Thyroid gland (tissue), 4 donors: ENCODE measurements around the gene SNRNP70. TPM values are rescaled to one million over a fixed set of nuclear protein-coding genes. Genes with fewer than 3 reads are reported as not detected.

Source experiments
- DNase-seq, 2 donors: peaks; one replicate each; pipeline ENCODE4 v3.0.0-alpha.2; 2019
- H3K27ac ChIP-seq, 3 donors: fragments of 200-600 bp; sonication (generic); 1 replicate in 2 of 3; 2 replicates in 1 of 3; pipeline ENCODE4 v1.5.1; 2016 to 2019; ENCODE audit warnings: mild to moderate bottlenecking in 1 of 3, moderate library complexity in 1 of 3
- H3K27me3 ChIP-seq: fragments of 200-600 bp; sonication (generic); one replicate; pipeline ENCODE4 v1.5.1; 2019
- H3K36me3 ChIP-seq, 2 donors: fragments of 200-600 bp; sonication (generic); one replicate each; pipeline ENCODE4 v1.5.1; 2016 to 2019
- H3K4me1 ChIP-seq, 2 donors: fragments of 200-600 bp; sonication (generic); one replicate each; pipeline ENCODE4 v1.5.1; 2017 to 2019
- H3K4me3 ChIP-seq, 3 donors: fragments of 200-600 bp; sonication (generic); replicated peaks in 1 of 3; 1 replicate in 2 of 3; 2 replicates in 1 of 3; pipeline ENCODE4 v1.5.1; 2016; ENCODE audit warnings: mild to moderate bottlenecking in 1 of 3
- H3K9me3 ChIP-seq: fragments of 200-600 bp; sonication (generic); one replicate; pipeline ENCODE4 v1.5.1; 2017
- CTCF ChIP-seq, 6 experiments: fragments of 200-600 bp in 3 of 6; fragments of 450-650 bp in 3 of 6; sonication (generic) in 3 of 6; IDR thresholded peaks; one replicate each; pipeline ENCODE4 v1.5.1; 2016 to 2019; ENCODE audit warnings: antibody characterized with exemption in 6 of 6, mild to moderate bottlenecking in 2 of 6, inconsistent platforms in 1 of 6, moderate library complexity in 1 of 6
- POLR2A ChIP-seq, 2 donors: fragments of 450-650 bp; IDR thresholded peaks; one replicate each; pipeline ENCODE4 v1.6.1; 2017; ENCODE audit warnings: antibody characterized with exemption in 2 of 2, mild to moderate bottlenecking in 2 of 2, moderate library complexity in 1 of 2
- WGBS, 2 donors: methylation state at CpG; one replicate each; pipeline ENCODE4 v1.1.5; 2017; 5-methylcytosine and 5-hydroxymethylcytosine counted together
- intact Hi-C: fragments of 100-400 bp; cut with DNase I; formaldehyde crosslinking; loops from one replicate; pipeline ENCODE4 v1.15.1; 2023
- total RNA-seq, 4 donors: library from RNA; depleted of rRNA; stranded (reverse); fragments of >200 nt; gene quantifications; one replicate each; pipeline ENCODE4 v1.2.3, GENCODE V29; 2016

The SNRNP70 gene
- total RNA-seq, 4 donors from 2014 or later, result 253 to 388 (median 305) TPM

- intact Hi-C loops, result loop anchor here (5.0 kb wide), 2 partner anchors 53 to 118 kb away; no protein-coding TSS in a partner anchor
- 81 to 82% methylated on average over 22 to 23 of the region's 23 CpGs for WGBS, 2 donors
- no peak for DNase-seq
- H3K27ac ChIP-seq, result no peak overlapping the region
- no peak overlapping the region for H3K4me3 ChIP-seq
- H3K9me3 ChIP-seq, result no peaks in the 10 kb centered on the region
- peaks cover 8 to 22% of the 10 kb centered on the region in 2 donors for H3K4me1 ChIP-seq
- H3K27me3 ChIP-seq, result no peaks in the 10 kb centered on the region
- H3K36me3 ChIP-seq, result peaks cover 61 to 64% of the 10 kb centered on the region in 2 donors
- no peak for TF ChIP-seq CTCF (IDR thresholded peaks at IDR 0.05)
- TF ChIP-seq POLR2A (IDR thresholded peaks at IDR 0.05), result no peak
These were observed 9.5 kb downstream of the SNRNP70 start for GRCh38 chr19:49094505-49095482.

- Histone ChIP-seq H3K4me3 (no peak overlapping the region), H3K27ac (peak overlapping the region in 1 of 3 donors; percentile 13), H3K9me3 (no peaks in the 10 kb centered on the region), H3K27me3 (no peaks in the 10 kb centered on the region), H3K36me3 (peaks cover 58 to 62% of the 10 kb centered on the region in 2 donors), H3K4me1 (peaks cover 8 to 22% of the 10 kb centered on the region in 2 donors)
- WGBS, 2 donors, result 53 to 58% methylated on average over 8 of the region's 8 CpGs
- peak in 5 of 6 experiments; percentile 97 to 98 (median 97) for TF ChIP-seq CTCF (IDR thresholded peaks at IDR 0.05)
- TF ChIP-seq POLR2A (IDR thresholded peaks at IDR 0.05), result no peak
- DNase-seq, result peak; percentile 66 to 72
- intact Hi-C loops, result loop anchor here (5.0 kb wide), 2 partner anchors 50 to 115 kb away; no protein-coding TSS in a partner anchor
These were observed 12.4 kb downstream of the SNRNP70 start for GRCh38 chr19:49097453-49098288.

GRCh38 chr19:49098795-49099194 lies 13.5 kb downstream of the SNRNP70 start:
- Histone ChIP-seq H3K9me3 (no peaks in the 10 kb centered on the region), H3K27ac (peak overlapping the region in 1 of 3 donors; percentile 63), H3K36me3 (peaks cover 60 to 61% of the 10 kb centered on the region in 2 donors), H3K4me3 (no peak overlapping the region), H3K4me1 (peaks cover 8 to 22% of the 10 kb centered on the region in 2 donors), H3K27me3 (no peaks in the 10 kb centered on the region)
- peak; percentile 15 to 37 for DNase-seq
- no peak for TF ChIP-seq POLR2A (IDR thresholded peaks at IDR 0.05)
- TF ChIP-seq CTCF (IDR thresholded peaks at IDR 0.05), result no peak
- WGBS, 2 donors, result 39 to 49% methylated on average over 4 of the region's 4 CpGs
- intact Hi-C loops, result loop anchor here (5.0 kb wide), 2 partner anchors 49 to 114 kb away; no protein-coding TSS in a partner anchor

- Histone ChIP-seq H3K9me3 (no peaks in the 10 kb centered on the region), H3K27me3 (no peaks in the 10 kb centered on the region), H3K4me1 (peaks cover 8 to 19% of the 10 kb centered on the region in 2 donors), H3K27ac (no peak overlapping the region), H3K4me3 (no peak overlapping the region), H3K36me3 (peaks cover 70 to 73% of the 10 kb centered on the region in 2 donors)
- intact Hi-C loops, result no loop called here
- no peak for DNase-seq
- 89 to 91% methylated on average over 12 of the region's 12 CpGs for WGBS, 2 donors
- TF ChIP-seq POLR2A (IDR thresholded peaks at IDR 0.05) (no peak), CTCF (IDR thresholded peaks at IDR 0.05) (no peak)
These were observed 15.9 kb downstream of the SNRNP70 start for GRCh38 chr19:49101160-49101559.
